SK-N-SH treated with all-trans-retinoic acid at 6 μM for 48 hours (cell line): ENCODE data around the gene AKT2.

Experiments
- ATAC-seq: fragments of 200-7000 bp; cut with Tn5 transposase; 3 replicates; pipeline ENCODE4 v1.9.1; 2020; ENCODE audit warnings: mild to moderate bottlenecking, moderate library complexity
- ARNTL ChIP-seq: fragments of 450-650 bp; formaldehyde crosslinking; IDR thresholded peaks from 2 replicates; pipeline ENCODE4 v1.5.0; 2020; ENCODE audit warnings: low read depth, mild to moderate bottlenecking, moderate library complexity, borderline replicate concordance
- BACH2 ChIP-seq: fragments of 250-450 bp; sonication (Bioruptor Pico); IDR thresholded peaks from 2 replicates; pipeline ENCODE4 v1.9.0; 2021; ENCODE audit warnings: mild to moderate bottlenecking, borderline replicate concordance
- CSDC2 ChIP-seq: fragments of 250-450 bp; sonication (Bioruptor Pico); IDR thresholded peaks from 2 replicates; pipeline ENCODE4 v1.5.0; 2020; ENCODE audit warnings: mild to moderate bottlenecking, moderate library complexity
- CSRNP3 ChIP-seq: fragments of 250-450 bp; sonication (Bioruptor Pico); IDR thresholded peaks from 2 replicates; pipeline ENCODE4 v1.5.1; 2021; ENCODE audit warnings: mild to moderate bottlenecking, moderate library complexity
- ESRRG ChIP-seq: fragments of 250-450 bp; sonication (Bioruptor Pico); IDR thresholded peaks from 2 replicates; pipeline ENCODE4 v1.6.1; 2021; ENCODE audit warnings: mild to moderate bottlenecking
- GLIS3 ChIP-seq: fragments of 250-450 bp; sonication (Bioruptor Pico); IDR thresholded peaks from 2 replicates; pipeline ENCODE4 v1.5.0; 2020; ENCODE audit warnings: mild to moderate bottlenecking, moderate library complexity
- ISL1 ChIP-seq: fragments of 250-450 bp; sonication (Bioruptor Pico); IDR thresholded peaks from 2 replicates; pipeline ENCODE4 v2.1.2; 2022; ENCODE audit warnings: mild to moderate bottlenecking, moderate library complexity
- OSR1 ChIP-seq: fragments of 250-450 bp; sonication (Bioruptor Pico); IDR thresholded peaks from 2 replicates; pipeline ENCODE4 v1.8.0; 2022; ENCODE audit warnings: moderate library complexity, mild to moderate bottlenecking, inconsistent platforms
- POU6F1 ChIP-seq: fragments of 250-450 bp; sonication (Bioruptor Pico); IDR thresholded peaks from 2 replicates; pipeline ENCODE4 v1.8.0; 2021; ENCODE audit warnings: low read depth, mild to moderate bottlenecking, moderate library complexity, borderline replicate concordance
- PPARA ChIP-seq: fragments of 250-450 bp; sonication (Bioruptor Pico); IDR thresholded peaks from 2 replicates; pipeline ENCODE4 v1.5.0; 2020; ENCODE audit warnings: mild to moderate bottlenecking, borderline replicate concordance
- RARB ChIP-seq: fragments of 250-450 bp; sonication (Bioruptor Pico); IDR thresholded peaks from 2 replicates; pipeline ENCODE4 v1.8.0; 2021; ENCODE audit warnings: mild to moderate bottlenecking, moderate library complexity
- SNAI2 ChIP-seq: fragments of 250-450 bp; sonication (Bioruptor Pico); IDR thresholded peaks from 2 replicates; pipeline ENCODE4 v1.5.0; 2020; ENCODE audit warnings: mild to moderate bottlenecking, moderate library complexity
- TCF4 ChIP-seq: fragments of 250-450 bp; sonication (Bioruptor Pico); IDR thresholded peaks from 2 replicates; pipeline ENCODE4 v1.8.0; 2021; ENCODE audit warnings: mild to moderate bottlenecking, moderate library complexity, borderline replicate concordance
- TOX ChIP-seq: fragments of 250-450 bp; sonication (Bioruptor Pico); IDR thresholded peaks from 2 replicates; pipeline ENCODE4 v1.8.0; 2021; ENCODE audit warnings: mild to moderate bottlenecking, moderate library complexity, borderline replicate concordance
- ZC3H10 ChIP-seq: fragments of 250-450 bp; sonication (Bioruptor Pico); IDR thresholded peaks from 2 replicates; pipeline ENCODE4 v1.5.1; 2021; ENCODE audit warnings: mild to moderate bottlenecking, moderate library complexity
- ZFP3 ChIP-seq: fragments of 250-450 bp; sonication (Bioruptor Pico); IDR thresholded peaks from 2 replicates; pipeline ENCODE4 v1.5.0; 2020; ENCODE audit warnings: mild to moderate bottlenecking, moderate library complexity
- ZFP30 ChIP-seq: fragments of 450-650 bp; formaldehyde crosslinking; IDR thresholded peaks from 2 replicates; pipeline ENCODE4 v1.5.0; 2022; ENCODE audit warnings: mild to moderate bottlenecking, moderate library complexity
- ZNF565 ChIP-seq: fragments of 450-650 bp; formaldehyde crosslinking; conservative IDR thresholded peaks from 2 replicates; pipeline ENCODE4 v1.5.0; 2020; ENCODE audit warnings: low read depth, mild to moderate bottlenecking, moderate library complexity
- ZNF70 ChIP-seq: fragments of 450-650 bp; formaldehyde crosslinking; IDR thresholded peaks from 2 replicates; pipeline ENCODE4 v1.5.0; 2020; ENCODE audit warnings: mild to moderate bottlenecking, moderate library complexity
- ZNF8 ChIP-seq: fragments of 450-650 bp; formaldehyde crosslinking; IDR thresholded peaks from 2 replicates; pipeline ENCODE4 v1.5.0; 2020; ENCODE audit warnings: mild to moderate bottlenecking, moderate library complexity
- TF ChIP-seq, protein P1 (sequence below): fragments of 250-450 bp; sonication (Bioruptor Pico); IDR thresholded peaks from 2 replicates; pipeline ENCODE4 v1.5.1; 2020; ENCODE audit warnings: low read depth, mild to moderate bottlenecking, moderate library complexity
- TF ChIP-seq, protein P2 (sequence below): fragments of 250-450 bp; sonication (Bioruptor Pico); IDR thresholded peaks from 2 replicates; pipeline ENCODE4 v1.5.0; 2020; ENCODE audit warnings: mild to moderate bottlenecking, moderate library complexity

The AKT2 gene

GRCh38 chr19:40322951-40323615 lies 37.9 kb upstream of the AKT2 start:
- no peak for ATAC-seq
- TF ChIP-seq BACH2 (CRISPR knock-in tag): no peak
- no peak for TF ChIP-seq ESRRG (CRISPR knock-in tag)
- no peak for TF ChIP-seq CSDC2
- TF ChIP-seq TCF4 (CRISPR knock-in tag): no peak
- TF ChIP-seq ZFP3: no peak
- TF ChIP-seq SNAI2 (CRISPR knock-in tag): no peak
- TF ChIP-seq CSRNP3 (CRISPR knock-in tag): no peak
- no peak for TF ChIP-seq RARB (CRISPR knock-in tag)
- no peak for TF ChIP-seq PPARA (CRISPR knock-in tag)
- TF ChIP-seq ISL1: no peak
- no peak for TF ChIP-seq OSR1 (CRISPR knock-in tag)
- TF ChIP-seq GLIS3 (CRISPR knock-in tag): no peak
- TF ChIP-seq ZFP30 (CRISPR knock-in tag): no peak
- TF ChIP-seq, protein P1, sequence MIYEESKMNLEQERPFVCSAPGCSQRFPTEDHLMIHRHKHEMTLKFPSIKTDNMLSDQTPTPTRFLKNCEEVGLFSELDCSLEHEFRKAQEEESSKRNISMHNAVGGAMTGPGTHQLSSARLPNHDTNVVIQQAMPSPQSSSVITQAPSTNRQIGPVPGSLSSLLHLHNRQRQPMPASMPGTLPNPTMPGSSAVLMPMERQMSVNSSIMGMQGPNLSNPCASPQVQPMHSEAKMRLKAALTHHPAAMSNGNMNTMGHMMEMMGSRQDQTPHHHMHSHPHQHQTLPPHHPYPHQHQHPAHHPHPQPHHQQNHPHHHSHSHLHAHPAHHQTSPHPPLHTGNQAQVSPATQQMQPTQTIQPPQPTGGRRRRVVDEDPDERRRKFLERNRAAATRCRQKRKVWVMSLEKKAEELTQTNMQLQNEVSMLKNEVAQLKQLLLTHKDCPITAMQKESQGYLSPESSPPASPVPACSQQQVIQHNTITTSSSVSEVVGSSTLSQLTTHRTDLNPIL (CRISPR knock-in tag): no peak
- TF ChIP-seq ZC3H10: no peak

DNA sequence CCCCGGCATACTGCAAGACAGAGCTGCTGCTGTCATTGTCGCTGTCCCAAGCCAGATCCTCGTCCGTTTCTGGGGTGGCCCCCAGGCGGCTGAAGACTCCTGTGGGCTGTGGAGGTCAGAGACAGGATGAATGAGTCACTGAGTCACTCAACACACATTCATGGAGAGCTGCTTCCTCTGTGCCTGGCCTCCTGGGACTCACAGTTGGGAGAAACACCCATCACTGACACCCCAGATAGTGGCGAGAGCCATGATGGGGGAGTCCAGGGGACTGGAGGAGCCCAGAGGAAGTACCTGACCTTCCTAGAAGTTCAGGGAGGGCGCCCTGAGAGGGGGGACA lies 37.1 kb upstream of the AKT2 start:
- no peak for ATAC-seq

More for the DNA sequence above, 37.1 kb upstream of the AKT2 start:
- no peak for TF ChIP-seq CSRNP3 (CRISPR knock-in tag)
- TF ChIP-seq ZFP30 (CRISPR knock-in tag): no peak
- TF ChIP-seq ZNF8: no peak
- TF ChIP-seq SNAI2 (CRISPR knock-in tag): no peak
- TF ChIP-seq GLIS3 (CRISPR knock-in tag): no peak
- TF ChIP-seq ZNF70: no peak
- no peak for TF ChIP-seq OSR1 (CRISPR knock-in tag)
- TF ChIP-seq, protein P1 (CRISPR knock-in tag): no peak
- no peak for TF ChIP-seq PPARA (CRISPR knock-in tag)
- no peak for TF ChIP-seq ZNF565
- TF ChIP-seq POU6F1 (CRISPR knock-in tag): no peak
- no peak for TF ChIP-seq CSDC2
- no peak for TF ChIP-seq TOX (CRISPR knock-in tag)
- TF ChIP-seq RARB (CRISPR knock-in tag): no peak
- no peak for TF ChIP-seq ZFP3
- no peak for TF ChIP-seq ARNTL (CRISPR knock-in tag)
- no peak for TF ChIP-seq TCF4 (CRISPR knock-in tag)
- TF ChIP-seq ISL1: no peak
- TF ChIP-seq, protein P2, sequence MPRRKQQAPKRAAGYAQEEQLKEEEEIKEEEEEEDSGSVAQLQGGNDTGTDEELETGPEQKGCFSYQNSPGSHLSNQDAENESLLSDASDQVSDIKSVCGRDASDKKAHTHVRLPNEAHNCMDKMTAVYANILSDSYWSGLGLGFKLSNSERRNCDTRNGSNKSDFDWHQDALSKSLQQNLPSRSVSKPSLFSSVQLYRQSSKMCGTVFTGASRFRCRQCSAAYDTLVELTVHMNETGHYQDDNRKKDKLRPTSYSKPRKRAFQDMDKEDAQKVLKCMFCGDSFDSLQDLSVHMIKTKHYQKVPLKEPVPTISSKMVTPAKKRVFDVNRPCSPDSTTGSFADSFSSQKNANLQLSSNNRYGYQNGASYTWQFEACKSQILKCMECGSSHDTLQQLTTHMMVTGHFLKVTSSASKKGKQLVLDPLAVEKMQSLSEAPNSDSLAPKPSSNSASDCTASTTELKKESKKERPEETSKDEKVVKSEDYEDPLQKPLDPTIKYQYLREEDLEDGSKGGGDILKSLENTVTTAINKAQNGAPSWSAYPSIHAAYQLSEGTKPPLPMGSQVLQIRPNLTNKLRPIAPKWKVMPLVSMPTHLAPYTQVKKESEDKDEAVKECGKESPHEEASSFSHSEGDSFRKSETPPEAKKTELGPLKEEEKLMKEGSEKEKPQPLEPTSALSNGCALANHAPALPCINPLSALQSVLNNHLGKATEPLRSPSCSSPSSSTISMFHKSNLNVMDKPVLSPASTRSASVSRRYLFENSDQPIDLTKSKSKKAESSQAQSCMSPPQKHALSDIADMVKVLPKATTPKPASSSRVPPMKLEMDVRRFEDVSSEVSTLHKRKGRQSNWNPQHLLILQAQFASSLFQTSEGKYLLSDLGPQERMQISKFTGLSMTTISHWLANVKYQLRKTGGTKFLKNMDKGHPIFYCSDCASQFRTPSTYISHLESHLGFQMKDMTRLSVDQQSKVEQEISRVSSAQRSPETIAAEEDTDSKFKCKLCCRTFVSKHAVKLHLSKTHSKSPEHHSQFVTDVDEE: no peak
- no peak for TF ChIP-seq ZC3H10
